ENCODE data around the gene OR51B5.

Gene OR51B5

GRCh38 chr11:5310423-5310822 is 32.9 kb downstream of the OR51B5 start:
- no peak for DNase-seq (ENCODE audit: low read depth, low spot score)
- TF ChIP-seq, protein P1, sequence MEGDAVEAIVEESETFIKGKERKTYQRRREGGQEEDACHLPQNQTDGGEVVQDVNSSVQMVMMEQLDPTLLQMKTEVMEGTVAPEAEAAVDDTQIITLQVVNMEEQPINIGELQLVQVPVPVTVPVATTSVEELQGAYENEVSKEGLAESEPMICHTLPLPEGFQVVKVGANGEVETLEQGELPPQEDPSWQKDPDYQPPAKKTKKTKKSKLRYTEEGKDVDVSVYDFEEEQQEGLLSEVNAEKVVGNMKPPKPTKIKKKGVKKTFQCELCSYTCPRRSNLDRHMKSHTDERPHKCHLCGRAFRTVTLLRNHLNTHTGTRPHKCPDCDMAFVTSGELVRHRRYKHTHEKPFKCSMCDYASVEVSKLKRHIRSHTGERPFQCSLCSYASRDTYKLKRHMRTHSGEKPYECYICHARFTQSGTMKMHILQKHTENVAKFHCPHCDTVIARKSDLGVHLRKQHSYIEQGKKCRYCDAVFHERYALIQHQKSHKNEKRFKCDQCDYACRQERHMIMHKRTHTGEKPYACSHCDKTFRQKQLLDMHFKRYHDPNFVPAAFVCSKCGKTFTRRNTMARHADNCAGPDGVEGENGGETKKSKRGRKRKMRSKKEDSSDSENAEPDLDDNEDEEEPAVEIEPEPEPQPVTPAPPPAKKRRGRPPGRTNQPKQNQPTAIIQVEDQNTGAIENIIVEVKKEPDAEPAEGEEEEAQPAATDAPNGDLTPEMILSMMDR (IDR thresholded peaks at IDR 0.05; ENCODE audit: insufficient read depth, low read length, missing control alignments): no peak
- H3K4me3 ChIP-seq (ENCODE audit: low read depth, low read length): no peak overlapping the region
- CTCF ChIA-PET: no interaction called here
- POLR2A ChIA-PET: no interaction called here

DNA sequence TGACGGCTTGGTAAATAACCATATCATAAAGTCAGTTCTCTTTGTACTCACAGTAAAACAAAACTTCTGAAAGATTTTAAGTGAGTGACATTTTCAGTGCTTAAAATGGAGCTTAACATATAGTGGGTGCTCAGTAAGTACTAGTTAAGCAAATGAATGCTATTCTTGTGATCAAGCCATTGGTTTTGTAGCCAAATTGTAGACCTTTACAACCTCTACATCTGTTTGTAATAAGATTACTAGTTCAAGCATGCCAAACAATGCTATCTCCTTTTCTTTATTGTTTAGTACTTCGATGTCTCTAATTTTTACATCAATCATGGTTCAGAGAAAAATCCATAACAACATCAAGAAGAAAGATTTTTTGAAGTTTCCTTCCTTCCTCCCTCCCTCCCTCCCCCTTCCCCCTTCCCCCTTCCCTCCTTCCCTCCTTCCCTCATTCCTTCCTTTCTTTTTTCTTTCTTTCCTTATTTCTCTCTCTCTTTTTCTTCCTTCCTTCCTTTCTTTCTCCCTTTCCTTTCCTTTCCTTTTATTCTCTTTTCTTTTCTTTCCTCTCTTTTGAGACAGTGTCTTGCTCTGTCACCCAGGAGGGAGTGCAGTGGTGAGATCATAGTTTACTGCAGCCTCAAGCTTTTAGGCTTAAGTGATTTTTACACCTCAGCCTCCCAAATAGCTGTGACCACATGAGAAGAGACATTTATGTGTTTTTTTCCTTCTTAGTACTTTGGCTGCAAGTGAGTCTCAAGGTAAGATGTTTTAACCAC is 35.9 kb downstream of the OR51B5 start:
- TF ChIP-seq, protein P1 (IDR thresholded peaks at IDR 0.05; ENCODE audit: insufficient read depth, low read length, missing control alignments): no peak
- no peak for DNase-seq (ENCODE audit: low read depth, low spot score)
- POLR2A ChIA-PET: no interaction called here
- no peak overlapping the region for H3K4me3 ChIP-seq (ENCODE audit: low read depth, low read length)
- CTCF ChIA-PET: interaction anchor here (2.0 kb wide), 1 partner anchor 17 kb away, joined by 5 read pairs; no protein-coding TSS in a partner anchor

- H3K4me3 ChIP-seq (ENCODE audit: low read depth, low read length): no peak overlapping the region
- CTCF ChIA-PET: interaction anchor here (0.7 to 1.2 kb wide), 3 partner anchors 11 to 22 kb away, joined by 3 to 5 read pairs (median 3); no protein-coding TSS in a partner anchor
- POLR2A ChIA-PET: no interaction called here
- TF ChIP-seq, protein P1 (IDR thresholded peaks at IDR 0.05; ENCODE audit: insufficient read depth, low read length, missing control alignments): no peak
- no peak for DNase-seq (ENCODE audit: low read depth, low spot score)
Observed at GRCh38 chr11:5304046-5304445, 39.3 kb downstream of the OR51B5 start.

- POLR2A ChIA-PET: no interaction called here
- TF ChIP-seq, protein P1 (IDR thresholded peaks at IDR 0.05; ENCODE audit: insufficient read depth, low read length, missing control alignments): no peak
Observed at GRCh38 chr11:5303626-5304025, 39.7 kb downstream of the OR51B5 start.

GRCh38 chr11:5301846-5302245 is 41.5 kb downstream of the OR51B5 start, which contains the start of gene OR51B4:
TSS of gene OR51B4 (minus strand) at chr11:5301946. CDS start at chr11:5301946, 0 bp downstream.
- DNase-seq (ENCODE audit: low read depth, low spot score): no peak
- TF ChIP-seq, protein P1 (IDR thresholded peaks at IDR 0.05; ENCODE audit: insufficient read depth, low read length, missing control alignments): no peak
- CTCF ChIA-PET: interaction anchor here (1.1 kb wide), 1 partner anchor 11 kb away, joined by 3 read pairs; no protein-coding TSS in a partner anchor
- POLR2A ChIA-PET: no interaction called here
- no peak within 1 kb of the TSS for H3K4me3 ChIP-seq (ENCODE audit: low read depth, low read length)

More at GRCh38 chr11:5303626-5304025, 39.7 kb downstream of the OR51B5 start:
- DNase-seq (ENCODE audit: low read depth, low spot score): no peak
- CTCF ChIA-PET: interaction anchor here (0.7 to 1.2 kb wide), 2 partner anchors 13 to 22 kb away, joined by 3 to 5 read pairs; no protein-coding TSS in a partner anchor
- no peak overlapping the region for H3K4me3 ChIP-seq (ENCODE audit: low read depth, low read length)

GRCh38 chr11:5300251-5300650 is 43.1 kb downstream of the OR51B5 start:
- no peak overlapping the region for H3K4me3 ChIP-seq (ENCODE audit: low read depth, low read length)
- no peak for DNase-seq (ENCODE audit: low read depth, low spot score)
- ChIA-PET CTCF (interaction anchor here (1.9 kb wide), 1 partner anchor 9 kb away, joined by 8 read pairs; no protein-coding TSS in a partner anchor), POLR2A (no interaction called here)
- TF ChIP-seq, protein P1 (IDR thresholded peaks at IDR 0.05; ENCODE audit: insufficient read depth, low read length, missing control alignments): no peak

Data from AG04449 (cell line).